GM12872 (cell line): ENCODE results near the gene LRP1B.

Experiments
- TF ChIP-seq, protein P1 (sequence below): IDR thresholded peaks from 3 replicates; pipeline ENCODE4 v1.5.1; 2011; ENCODE audit warnings: low read depth, mild to moderate bottlenecking, low read length, moderate library complexity; ENCODE audit not compliant: insufficient read depth

Gene LRP1B

GRCh38 chr2:141201016-141201565 is 929.7 kb downstream of the LRP1B start:
- TF ChIP-seq, protein P1, sequence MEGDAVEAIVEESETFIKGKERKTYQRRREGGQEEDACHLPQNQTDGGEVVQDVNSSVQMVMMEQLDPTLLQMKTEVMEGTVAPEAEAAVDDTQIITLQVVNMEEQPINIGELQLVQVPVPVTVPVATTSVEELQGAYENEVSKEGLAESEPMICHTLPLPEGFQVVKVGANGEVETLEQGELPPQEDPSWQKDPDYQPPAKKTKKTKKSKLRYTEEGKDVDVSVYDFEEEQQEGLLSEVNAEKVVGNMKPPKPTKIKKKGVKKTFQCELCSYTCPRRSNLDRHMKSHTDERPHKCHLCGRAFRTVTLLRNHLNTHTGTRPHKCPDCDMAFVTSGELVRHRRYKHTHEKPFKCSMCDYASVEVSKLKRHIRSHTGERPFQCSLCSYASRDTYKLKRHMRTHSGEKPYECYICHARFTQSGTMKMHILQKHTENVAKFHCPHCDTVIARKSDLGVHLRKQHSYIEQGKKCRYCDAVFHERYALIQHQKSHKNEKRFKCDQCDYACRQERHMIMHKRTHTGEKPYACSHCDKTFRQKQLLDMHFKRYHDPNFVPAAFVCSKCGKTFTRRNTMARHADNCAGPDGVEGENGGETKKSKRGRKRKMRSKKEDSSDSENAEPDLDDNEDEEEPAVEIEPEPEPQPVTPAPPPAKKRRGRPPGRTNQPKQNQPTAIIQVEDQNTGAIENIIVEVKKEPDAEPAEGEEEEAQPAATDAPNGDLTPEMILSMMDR = no peak

GRCh38 chr2:141200191-141200590 is 930.6 kb downstream of the LRP1B start:
- TF ChIP-seq, protein P1 = no peak

- TF ChIP-seq, protein P1 = no peak
Observed at GRCh38 chr2:141199711-141200110, 931.1 kb downstream of the LRP1B start.

DNA sequence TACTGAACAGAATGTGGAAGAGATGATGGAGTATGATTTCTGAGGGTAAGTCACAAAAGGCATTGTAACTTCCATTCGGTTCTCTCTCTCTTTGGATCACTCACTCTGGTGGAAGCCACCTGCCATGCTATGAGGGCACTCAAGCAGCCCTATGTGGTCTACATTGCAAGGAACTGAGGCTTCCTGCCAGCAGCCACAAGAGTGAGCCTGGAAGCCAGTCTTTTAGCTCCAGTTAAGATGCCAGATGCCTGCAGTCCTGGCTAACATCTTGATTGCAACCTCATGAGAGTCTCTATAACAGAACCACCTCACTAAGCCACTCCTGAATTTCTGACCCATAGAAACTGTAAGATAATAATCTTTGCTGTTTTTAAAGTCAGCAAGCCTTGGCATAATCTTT is 935.7 kb downstream of the LRP1B start:
- TF ChIP-seq, protein P1 = no peak

DNA sequence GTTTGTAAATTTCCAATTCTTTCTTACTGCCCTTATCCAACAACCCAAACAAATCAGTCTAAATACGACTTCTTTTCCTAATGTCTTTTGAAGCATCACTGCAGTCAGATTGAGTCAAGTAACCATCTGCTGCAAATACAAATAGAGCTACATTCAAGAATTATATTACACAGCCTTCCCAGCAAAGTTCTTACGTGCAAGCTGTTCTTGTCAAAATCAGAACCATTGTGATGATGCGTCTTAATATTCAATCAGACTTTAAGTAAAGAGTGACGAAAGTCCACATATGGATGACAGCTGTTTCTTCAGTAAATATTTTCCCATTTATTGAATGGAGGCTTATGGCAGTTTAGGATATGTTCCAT is 943.8 kb downstream of the LRP1B start:
- TF ChIP-seq, protein P1 = no peak

- TF ChIP-seq, protein P1 = no peak
Observed at GRCh38 chr2:141186413-141187074, 944.3 kb downstream of the LRP1B start.

DNA sequence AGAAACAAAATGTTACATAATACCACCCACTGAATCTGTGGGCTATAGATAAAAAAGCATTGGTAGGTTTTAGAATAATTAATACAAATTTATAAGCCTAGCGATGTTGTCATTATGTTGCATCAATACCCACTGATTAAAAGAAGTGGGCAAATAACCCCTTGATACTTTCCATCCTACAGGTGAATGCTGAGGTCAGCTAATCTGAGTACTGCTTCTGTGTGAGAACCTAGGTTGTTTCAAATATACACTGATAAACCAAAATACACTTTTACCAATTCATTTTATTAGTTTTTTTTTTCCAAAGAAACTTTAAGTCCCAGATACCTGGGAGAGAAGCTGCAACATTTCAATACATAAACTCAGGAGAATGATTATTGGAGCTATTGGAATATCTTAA is 948.6 kb downstream of the LRP1B start:
- TF ChIP-seq, protein P1 = no peak

DNA sequence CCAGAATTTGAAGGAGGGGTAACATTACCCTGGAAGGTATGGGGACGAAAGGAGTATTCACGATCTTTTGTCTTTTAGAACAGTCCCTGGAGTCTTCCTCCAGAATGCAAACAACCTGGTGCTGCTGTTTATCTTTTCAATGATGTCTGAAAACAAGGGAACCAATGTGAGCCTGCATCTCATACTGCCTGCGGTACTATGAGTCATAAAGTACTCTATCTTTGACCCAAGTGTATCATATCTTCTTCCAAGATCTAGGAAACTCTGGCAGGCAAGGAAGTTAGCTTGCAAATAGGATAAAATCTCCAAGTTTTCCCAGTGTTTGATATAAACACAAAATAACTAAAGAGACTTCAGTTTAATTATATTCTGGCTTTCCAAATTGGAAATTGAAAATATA is 968.5 kb downstream of the LRP1B start:
- TF ChIP-seq, protein P1 = no peak
